Cardiac muscle cell (in vitro differentiated cells and primary cell): ENCODE results near the gene ADCY10. TPM values are rescaled to one million over a fixed set of nuclear protein-coding genes. Genes with fewer than 3 reads are reported as not detected.

ENCODE experiments used
- DNase-seq, 2 donors: peaks; one replicate each; pipeline versions ENCODE4 v3.0.0 to v3.0.0-alpha.2; 2010 to 2017; ENCODE audit warnings: low read depth in 1 of 2, low spot score in 1 of 2
- H3K27ac ChIP-seq: fragments of 200-600 bp; sonication (generic); 2 replicates; pipeline ENCODE4 v1.5.1; 2016
- H3K27me3 ChIP-seq: fragments of 200-600 bp; sonication (generic); 2 replicates; pipeline ENCODE4 v1.6.0; 2016; ENCODE audit warnings: control low read depth
- H3K36me3 ChIP-seq: fragments of 200-600 bp; sonication (generic); 2 replicates; pipeline ENCODE4 v1.5.1; 2016; ENCODE audit warnings: control low read depth
- H3K4me1 ChIP-seq: fragments of 200-600 bp; sonication (generic); 2 replicates; pipeline ENCODE4 v1.8.1; 2017; ENCODE audit warnings: low read depth, mild to moderate bottlenecking, mixed run types
- H3K4me3 ChIP-seq: fragments of 200-600 bp; sonication (generic); 2 replicates; pipeline ENCODE4 v1.5.1; 2016; ENCODE audit warnings: mild to moderate bottlenecking
- H3K9me3 ChIP-seq: fragments of 200-600 bp; sonication (generic); 2 replicates; pipeline ENCODE4 v1.5.1; 2017; ENCODE audit warnings: low read depth, mild to moderate bottlenecking, control low read depth
- polyA plus RNA-seq: library from polyadenylated mRNA; unstranded; fragments of >200 nt; fragmentation: Nextera tagmentation; extraction: Ambion mirVana; gene quantifications from 2 replicates; pipeline ENCODE4 v1.2.1, GENCODE V29; 2016
- total RNA-seq: library from RNA; depleted of rRNA; stranded (reverse); fragments of >200 nt; gene quantifications from 2 replicates; pipeline ENCODE4 v1.2.3, GENCODE V29; 2016
- TF ChIP-seq, protein P1 (sequence below): IDR thresholded peaks from 2 replicates; pipeline ENCODE4 v1.5.1; 2012; ENCODE audit warnings: low read depth, mild to moderate bottlenecking, low read length

The ADCY10 gene
- total and polyA plus RNA-seq, 2 experiments from 2014 or later, result 0.69 to 0.82 TPM

DNA sequence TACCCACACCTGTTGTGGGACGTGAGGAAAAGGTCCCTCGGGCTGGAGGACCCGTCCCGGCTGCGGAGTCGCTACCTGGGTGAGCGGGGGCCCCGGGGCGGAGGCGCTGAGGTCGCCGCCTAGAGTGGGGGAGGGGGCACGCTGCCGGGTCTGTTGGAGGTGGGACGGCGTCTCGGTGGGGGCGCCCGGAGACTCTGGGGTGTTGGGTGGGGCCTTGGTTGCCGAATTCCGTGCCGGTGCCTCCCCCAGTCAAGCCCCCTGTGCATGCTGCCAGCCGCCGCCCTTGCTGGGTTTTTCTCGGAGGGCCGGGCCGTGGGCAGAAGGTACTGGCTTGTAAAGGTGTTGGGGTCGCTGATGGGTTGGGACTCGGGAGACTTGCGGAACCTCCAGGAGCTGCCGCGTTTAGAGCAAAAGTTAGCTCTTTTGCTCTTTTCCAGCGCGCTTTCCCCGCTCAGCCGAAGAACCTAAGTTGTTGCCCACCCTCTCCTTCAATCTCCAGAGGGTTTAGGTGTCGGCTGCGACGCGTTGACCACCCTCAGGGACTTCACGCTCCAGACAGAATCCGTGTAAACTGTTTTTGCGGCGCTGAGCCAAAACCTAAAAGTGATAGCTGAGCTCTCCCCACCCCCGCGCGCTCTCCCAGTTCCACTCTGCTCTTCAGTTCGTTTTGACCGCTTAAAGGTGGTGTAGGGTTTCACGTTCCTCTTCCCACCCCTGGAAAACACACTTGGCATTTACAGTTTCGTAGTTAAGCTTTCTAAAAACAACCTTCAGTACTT, 23.2 kb upstream of the ADCY10 start, which contains the start of gene MPC2:
Gene MPC2 (minus strand): TSS at position 143 of the 779 bp plus-strand sequence. CDS start 1,231 bp downstream, outside the sequence.
- Histone ChIP-seq H3K4me1 (peaks cover 15% of the 10 kb centered on the region), H3K27ac (peak within 1 kb of the TSS; percentile 91)

DNA sequence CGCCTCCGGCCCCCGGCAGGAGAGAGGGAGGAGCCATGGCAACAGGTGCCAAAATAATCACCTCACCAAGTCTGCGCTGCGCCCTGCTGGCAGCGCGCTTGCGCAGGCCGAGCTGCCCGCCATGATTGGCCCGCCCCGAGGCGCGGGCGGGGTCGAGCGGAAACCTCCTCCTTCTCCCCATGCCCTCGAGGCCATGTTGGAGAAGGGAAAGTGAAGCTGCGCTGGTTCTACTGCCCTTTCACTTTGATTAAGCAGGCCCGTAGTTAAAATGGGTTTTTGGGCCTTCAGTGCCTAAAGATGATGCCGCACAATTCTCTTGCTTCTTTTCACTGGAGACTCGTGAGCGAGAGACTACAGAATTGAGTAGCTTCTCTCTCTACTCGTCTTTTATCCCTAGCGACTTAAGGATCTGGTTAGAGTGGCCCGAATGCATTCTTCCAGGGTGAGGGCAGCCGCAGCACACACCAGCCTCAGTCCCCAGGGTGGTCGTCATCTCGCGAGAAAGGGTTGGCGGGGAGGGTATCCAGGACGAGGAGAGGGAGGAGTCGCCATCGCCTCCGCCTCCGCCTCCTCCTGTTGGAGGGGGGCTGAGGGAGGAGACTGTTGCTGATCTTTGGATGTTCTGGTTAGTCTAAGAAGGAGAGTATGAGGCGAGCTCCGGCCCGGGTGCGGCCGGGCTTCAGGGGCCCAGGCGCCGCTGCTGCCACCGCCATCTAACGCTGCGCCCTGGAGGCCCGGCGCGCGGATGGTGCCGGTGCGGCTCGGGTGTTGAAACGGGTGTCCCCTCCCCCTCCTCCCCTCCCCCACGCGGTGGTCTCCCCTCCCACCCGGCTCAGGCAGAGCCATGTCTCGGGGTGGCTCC, 22.4 kb upstream of the ADCY10 start, which contains the start of gene DCAF6:
Gene DCAF6 (plus strand): TSS at position 616 of the 862 bp plus-strand sequence. CDS start 229 bp downstream, at position 845.
- no peaks in the 10 kb centered on the region for H3K9me3 ChIP-seq
- TF ChIP-seq, protein P1, sequence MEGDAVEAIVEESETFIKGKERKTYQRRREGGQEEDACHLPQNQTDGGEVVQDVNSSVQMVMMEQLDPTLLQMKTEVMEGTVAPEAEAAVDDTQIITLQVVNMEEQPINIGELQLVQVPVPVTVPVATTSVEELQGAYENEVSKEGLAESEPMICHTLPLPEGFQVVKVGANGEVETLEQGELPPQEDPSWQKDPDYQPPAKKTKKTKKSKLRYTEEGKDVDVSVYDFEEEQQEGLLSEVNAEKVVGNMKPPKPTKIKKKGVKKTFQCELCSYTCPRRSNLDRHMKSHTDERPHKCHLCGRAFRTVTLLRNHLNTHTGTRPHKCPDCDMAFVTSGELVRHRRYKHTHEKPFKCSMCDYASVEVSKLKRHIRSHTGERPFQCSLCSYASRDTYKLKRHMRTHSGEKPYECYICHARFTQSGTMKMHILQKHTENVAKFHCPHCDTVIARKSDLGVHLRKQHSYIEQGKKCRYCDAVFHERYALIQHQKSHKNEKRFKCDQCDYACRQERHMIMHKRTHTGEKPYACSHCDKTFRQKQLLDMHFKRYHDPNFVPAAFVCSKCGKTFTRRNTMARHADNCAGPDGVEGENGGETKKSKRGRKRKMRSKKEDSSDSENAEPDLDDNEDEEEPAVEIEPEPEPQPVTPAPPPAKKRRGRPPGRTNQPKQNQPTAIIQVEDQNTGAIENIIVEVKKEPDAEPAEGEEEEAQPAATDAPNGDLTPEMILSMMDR, result no peak
- H3K36me3 ChIP-seq, result no peaks in the 10 kb centered on the region
- no peaks in the 10 kb centered on the region for H3K27me3 ChIP-seq
- H3K4me3 ChIP-seq, result peak within 1 kb of the TSS; percentile 97
- H3K4me1 ChIP-seq, result peaks cover 15% of the 10 kb centered on the region
- DNase-seq, result peak; percentile 98 to 99
- peak within 1 kb of the TSS; percentile 91 for H3K27ac ChIP-seq

More for the DNA sequence above, 23.2 kb upstream of the ADCY10 start, which contains the start of gene MPC2:
- Histone ChIP-seq H3K4me3 (peak within 1 kb of the TSS; percentile 97), H3K27me3 (no peaks in the 10 kb centered on the region), H3K36me3 (no peaks in the 10 kb centered on the region), H3K9me3 (no peaks in the 10 kb centered on the region)
- TF ChIP-seq, protein P1, result no peak
- peak; percentile 83 to 93 for DNase-seq

DNA sequence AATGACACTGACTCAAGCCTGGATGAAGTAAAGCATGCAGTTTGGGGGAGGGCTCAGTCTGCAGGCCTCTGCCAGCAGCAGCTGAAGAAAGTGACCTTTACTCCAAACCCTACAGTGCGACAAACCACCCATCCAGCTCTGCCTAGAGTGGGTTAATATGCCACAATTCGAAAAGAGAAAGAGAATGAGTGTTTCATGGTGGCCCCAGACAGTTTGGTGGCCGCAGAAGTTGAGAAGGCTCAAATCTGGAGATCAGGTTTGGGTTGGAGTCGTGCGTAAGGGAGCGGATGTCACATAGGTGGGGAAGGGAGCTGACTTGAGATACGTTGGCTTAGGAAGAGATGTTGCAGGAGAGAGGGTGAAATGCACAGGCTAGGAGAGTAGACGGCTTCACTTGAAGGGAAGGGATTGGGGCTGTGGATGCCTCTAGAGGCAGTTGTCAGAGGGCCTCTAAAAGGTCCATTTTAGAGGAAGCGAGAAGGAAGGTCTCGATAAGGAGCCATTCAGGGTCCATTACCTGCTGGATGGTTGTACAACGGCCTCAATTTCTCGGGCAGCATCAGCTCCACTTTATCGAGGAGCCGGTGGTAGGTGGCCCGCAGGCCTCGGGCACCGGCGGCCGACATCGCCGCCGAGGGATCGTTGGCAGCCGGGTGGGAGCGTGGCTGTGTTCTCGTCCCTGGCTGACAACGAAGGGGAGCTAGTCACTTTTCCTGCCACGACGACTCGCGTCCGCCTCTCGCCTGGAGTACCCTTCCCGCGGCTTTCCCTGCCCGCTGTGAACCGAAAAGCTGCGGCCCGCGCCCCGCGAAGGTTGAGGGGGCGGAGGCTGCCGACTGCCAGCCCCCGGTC, 21.5 kb upstream of the ADCY10 start:
- Histone ChIP-seq H3K36me3 (no peaks in the 10 kb centered on the region), H3K4me1 (peaks cover 15% of the 10 kb centered on the region), H3K27me3 (no peaks in the 10 kb centered on the region), H3K27ac (peak overlapping the region; percentile 91), H3K9me3 (no peaks in the 10 kb centered on the region), H3K4me3 (peak overlapping the region; percentile 97)
- TF ChIP-seq, protein P1, result no peak
- peak in 1 of 2 donors; percentile 49 for DNase-seq

DNA sequence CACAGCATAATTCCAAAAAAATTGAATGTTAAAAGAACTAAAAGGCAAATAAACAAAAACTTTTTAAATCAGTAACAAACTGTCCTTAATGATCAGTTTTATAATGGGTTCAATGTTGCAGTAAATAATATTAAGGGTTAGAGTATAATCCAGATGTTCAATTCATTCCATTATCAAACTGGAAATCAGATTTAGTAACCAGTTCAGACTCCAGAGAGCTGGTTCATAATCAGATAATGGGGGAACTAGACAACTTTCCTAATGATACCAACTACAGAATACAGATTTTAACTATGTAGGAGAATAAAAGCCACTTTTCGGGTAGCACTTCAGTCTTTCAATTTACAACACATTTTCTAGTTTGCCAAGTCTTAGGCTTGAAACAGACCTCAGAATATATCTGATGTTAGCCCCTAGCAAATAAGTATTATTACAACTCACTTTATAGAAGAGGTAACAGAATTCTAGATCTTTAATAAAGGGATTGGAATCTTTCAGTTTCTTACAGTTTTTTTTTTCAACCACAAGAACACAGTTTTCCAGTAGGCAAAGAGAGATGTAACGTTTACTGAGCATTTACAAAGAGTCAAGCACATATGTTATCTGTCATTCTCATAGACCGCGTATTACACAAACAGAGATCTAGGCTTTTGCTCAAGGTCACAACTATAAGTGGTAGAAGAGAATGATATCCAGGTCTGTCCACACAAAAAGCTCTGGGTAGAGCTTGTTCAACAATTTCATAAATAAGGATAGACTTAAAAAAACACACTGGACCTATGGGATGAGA, 20.7 kb upstream of the ADCY10 start:
- Histone ChIP-seq H3K4me1 (peaks cover 15% of the 10 kb centered on the region), H3K4me3 (peak overlapping the region; percentile 97), H3K27me3 (no peaks in the 10 kb centered on the region), H3K9me3 (no peaks in the 10 kb centered on the region), H3K27ac (peak overlapping the region; percentile 91), H3K36me3 (no peaks in the 10 kb centered on the region)
- DNase-seq, result peak; percentile 25 to 48
- TF ChIP-seq, protein P1, result no peak
